ENCODE measurements around the gene MYO5C.

GRCh38 chr15:52144656-52145178 is 150.9 kb downstream of the MYO5C start:
- TF ChIP-seq, protein P1, sequence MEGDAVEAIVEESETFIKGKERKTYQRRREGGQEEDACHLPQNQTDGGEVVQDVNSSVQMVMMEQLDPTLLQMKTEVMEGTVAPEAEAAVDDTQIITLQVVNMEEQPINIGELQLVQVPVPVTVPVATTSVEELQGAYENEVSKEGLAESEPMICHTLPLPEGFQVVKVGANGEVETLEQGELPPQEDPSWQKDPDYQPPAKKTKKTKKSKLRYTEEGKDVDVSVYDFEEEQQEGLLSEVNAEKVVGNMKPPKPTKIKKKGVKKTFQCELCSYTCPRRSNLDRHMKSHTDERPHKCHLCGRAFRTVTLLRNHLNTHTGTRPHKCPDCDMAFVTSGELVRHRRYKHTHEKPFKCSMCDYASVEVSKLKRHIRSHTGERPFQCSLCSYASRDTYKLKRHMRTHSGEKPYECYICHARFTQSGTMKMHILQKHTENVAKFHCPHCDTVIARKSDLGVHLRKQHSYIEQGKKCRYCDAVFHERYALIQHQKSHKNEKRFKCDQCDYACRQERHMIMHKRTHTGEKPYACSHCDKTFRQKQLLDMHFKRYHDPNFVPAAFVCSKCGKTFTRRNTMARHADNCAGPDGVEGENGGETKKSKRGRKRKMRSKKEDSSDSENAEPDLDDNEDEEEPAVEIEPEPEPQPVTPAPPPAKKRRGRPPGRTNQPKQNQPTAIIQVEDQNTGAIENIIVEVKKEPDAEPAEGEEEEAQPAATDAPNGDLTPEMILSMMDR (IDR thresholded peaks at IDR 0.05): no peak
- no peak for TF ChIP-seq POLR2A (IDR thresholded peaks at IDR 0.05)

Data from esophagus squamous epithelium (tissue), 4 donors.